H1 (cell line): ENCODE results near the gene ANGEL2. TPM values are rescaled to one million over a fixed set of nuclear protein-coding genes. Genes with fewer than 3 reads are reported as not detected.

Source experiments
- CTCF ChIA-PET: fragments of 300-600 bp; sonication (Branson Sonifier 250); formaldehyde crosslinking; loops from one replicate; lab custom pipeline; 2021; ENCODE audit not compliant: partially characterized antibody; lab: Charles Lee
- POLR2A ChIA-PET: fragments of 300-600 bp; sonication (Branson Sonifier 250); formaldehyde crosslinking; loops from one replicate; lab custom pipeline; 2021; ENCODE audit warnings: inconsistent platforms; ENCODE audit not compliant: partially characterized antibody; lab: Charles Lee
- DNase-seq, 2 experiments: peaks; one replicate each; pipeline versions ENCODE4 v3.0.0 to v3.0.0-alpha.2; 2010 to 2022; ENCODE audit warnings: low spot score in 2 of 2, low read depth in 1 of 2, mixed read lengths in 1 of 2
- FAIRE-seq: peaks from 2 replicates; lab custom pipeline; 2011; peaks lifted over from hg19 to GRCh38; lab: Jason Lieb, UNC
- H2AFZ ChIP-seq: 2 replicates; pipeline ENCODE4 v1.8.1; 2012; ENCODE audit warnings: low read length, inconsistent platforms
- H2AK5ac ChIP-seq: 2 replicates; pipeline ENCODE4 v1.6.1; 2013; ENCODE audit warnings: low read depth, low read length
- H2BK120ac ChIP-seq: replicated peaks from 2 replicates; pipeline ENCODE3; 2013; ENCODE audit warnings: low read depth, low read length, inconsistent platforms
- H2BK12ac ChIP-seq: 2 replicates; pipeline ENCODE4 v1.6.1; 2013; ENCODE audit warnings: low read depth, low read length
- H2BK15ac ChIP-seq: 2 replicates; pipeline ENCODE4 v1.6.1; 2013; ENCODE audit warnings: low read length
- H2BK20ac ChIP-seq: 2 replicates; pipeline ENCODE4 v1.6.1; 2013; ENCODE audit warnings: low read length
- H2BK5ac ChIP-seq: 2 replicates; pipeline ENCODE4 v1.6.1; 2013; ENCODE audit warnings: low read depth, low read length
- H3K14ac ChIP-seq: 2 replicates; pipeline ENCODE4 v1.6.1; 2013; ENCODE audit warnings: inconsistent platforms; ENCODE audit not compliant: insufficient read length
- H3K18ac ChIP-seq: 2 replicates; pipeline ENCODE4 v1.6.1; 2013; ENCODE audit warnings: low read length; ENCODE audit errors: extremely low read depth
- H3K23ac ChIP-seq: 2 replicates; pipeline ENCODE4 v1.6.1; 2013; ENCODE audit warnings: inconsistent platforms; ENCODE audit not compliant: insufficient read length
- H3K23me2 ChIP-seq: 2 replicates; pipeline ENCODE4 v1.6.1; 2013; ENCODE audit warnings: low read depth, low read length
- H3K27ac ChIP-seq: 2 replicates; pipeline ENCODE4 v1.6.1; 2011; ENCODE audit warnings: low read depth, low read length, inconsistent platforms
- H3K27me3 ChIP-seq, 4 experiments: replicated peaks in 1 of 4; 1 replicate in 1 of 4; 2 replicates in 3 of 4; pipeline versions ENCODE4 v1.6.1 to v1.8.1; 2011 to 2013; ENCODE audit warnings: low read length in 3 of 4, mild to moderate bottlenecking in 3 of 4, inconsistent platforms in 2 of 4, mixed read lengths in 2 of 4, moderate library complexity in 1 of 4; ENCODE audit not compliant: control insufficient read depth in 3 of 4, insufficient read depth in 3 of 4; ENCODE audit errors: extremely low read depth in 1 of 4
- H3K36me3 ChIP-seq, 4 experiments: 2 replicates each; pipeline versions ENCODE4 v1.6.1 to v1.8.1; 2011 to 2013; ENCODE audit warnings: mild to moderate bottlenecking in 4 of 4, low read length in 3 of 4, moderate library complexity in 2 of 4, control low read depth in 1 of 4, inconsistent platforms in 1 of 4; ENCODE audit not compliant: insufficient read depth in 4 of 4, control insufficient read depth in 2 of 4
- H3K4ac ChIP-seq: replicated peaks from 2 replicates; pipeline ENCODE3; 2013; ENCODE audit warnings: low read length, low read depth, mixed read lengths, inconsistent platforms; ENCODE audit not compliant: insufficient read length
- H3K4me1 ChIP-seq, 4 experiments: replicated peaks in 1 of 4; 1 replicate in 1 of 4; 2 replicates in 3 of 4; pipeline versions ENCODE4 v1.6.1 to v1.8.1; 2011 to 2013; ENCODE audit warnings: low read length in 3 of 4, inconsistent platforms in 2 of 4, mixed read lengths in 1 of 4; ENCODE audit not compliant: insufficient read depth in 4 of 4, control insufficient read depth in 3 of 4
- H3K4me2 ChIP-seq, 2 experiments: 2 replicates each; pipeline versions ENCODE4 v1.6.1 to v1.8.1; 2011 to 2013; ENCODE audit warnings: low read depth in 2 of 2, low read length in 2 of 2, control low read depth in 1 of 2, inconsistent platforms in 1 of 2, mild to moderate bottlenecking in 1 of 2; ENCODE audit not compliant: insufficient read depth in 1 of 2
- H3K4me3 ChIP-seq, 4 experiments: fragments of 200-600, 300-600 bp in 1 of 4; sonication (generic), shearing (Covaris generic), sonication (Bioruptor Twin) in 1 of 4; 2 replicates each; pipeline versions ENCODE4 v1.5.1 to v1.8.1; 2011 to 2016; ENCODE audit warnings: low read length in 4 of 4, low read depth in 3 of 4, control low read depth in 2 of 4, inconsistent platforms in 2 of 4, mild to moderate bottlenecking in 2 of 4, mixed read lengths in 1 of 4, moderate library complexity in 1 of 4; ENCODE audit not compliant: insufficient read depth in 2 of 4; ENCODE audit errors: extremely low read depth in 1 of 4
- H3K56ac ChIP-seq: replicated peaks from 2 replicates; pipeline ENCODE3; 2013; ENCODE audit warnings: low read depth, mild to moderate bottlenecking, mixed read lengths, low read length, inconsistent platforms; ENCODE audit not compliant: insufficient read length
- H3K79me1 ChIP-seq: 2 replicates; pipeline ENCODE4 v1.6.1; 2013; ENCODE audit warnings: low read depth, low read length, control low read depth
- H3K79me2 ChIP-seq, 2 experiments: 2 replicates each; pipeline versions ENCODE4 v1.6.1 to v1.8.1; 2012 to 2013; ENCODE audit warnings: low read length in 2 of 2, mild to moderate bottlenecking in 2 of 2, inconsistent platforms in 1 of 2; ENCODE audit not compliant: insufficient read depth in 2 of 2, control insufficient read depth in 1 of 2
- H3K9ac ChIP-seq, 4 experiments: replicated peaks in 1 of 4; 1 replicate in 1 of 4; 2 replicates in 3 of 4; pipeline versions ENCODE4 v1.6.1 to v1.8.1; 2011 to 2013; ENCODE audit warnings: low read depth in 3 of 4, low read length in 3 of 4, control low read depth in 2 of 4, mild to moderate bottlenecking in 2 of 4, moderate library complexity in 2 of 4, inconsistent platforms in 1 of 4; ENCODE audit errors: extremely low read depth in 1 of 4
- H3K9me3 ChIP-seq, 2 experiments: 2 replicates each; pipeline versions ENCODE4 v1.6.1 to v1.8.1; 2012 to 2013; ENCODE audit warnings: mild to moderate bottlenecking in 2 of 2, moderate library complexity in 2 of 2, control low read depth in 1 of 2, inconsistent platforms in 1 of 2, low read depth in 1 of 2, low read length in 1 of 2, mixed read lengths in 1 of 2; ENCODE audit not compliant: insufficient read depth in 2 of 2
- H4K20me1 ChIP-seq, 2 experiments: replicated peaks in 1 of 2; 2 replicates each; pipeline versions ENCODE3 to v1.8.1; 2011 to 2013; ENCODE audit warnings: inconsistent platforms in 2 of 2, low read length in 2 of 2, mild to moderate bottlenecking in 1 of 2; ENCODE audit not compliant: insufficient read depth in 2 of 2, control insufficient read depth in 1 of 2
- H4K5ac ChIP-seq: 2 replicates; pipeline ENCODE4 v1.6.1; 2013; ENCODE audit warnings: low read length, low read depth, mixed read lengths, inconsistent platforms; ENCODE audit not compliant: insufficient read length
- H4K8ac ChIP-seq: 2 replicates; pipeline ENCODE4 v1.8.0; 2013; ENCODE audit warnings: mild to moderate bottlenecking, moderate library complexity, low read length, inconsistent platforms; ENCODE audit not compliant: insufficient read depth; ENCODE audit errors: extremely low read depth
- H4K91ac ChIP-seq: replicated peaks from 2 replicates; pipeline ENCODE3; 2013; ENCODE audit warnings: low read length, mixed read lengths, inconsistent platforms; ENCODE audit not compliant: insufficient read length
- BRCA1 ChIP-seq: IDR thresholded peaks from 2 replicates; pipeline ENCODE4 v1.6.1; 2012; ENCODE audit warnings: low read depth, low read length, improper control_type of control experiment
- POLR2A ChIP-seq, 2 experiments: IDR thresholded peaks; 1 replicate in 1 of 2; 2 replicates in 1 of 2; pipeline ENCODE4 v1.6.1; 2011; ENCODE audit warnings: low read depth in 2 of 2, low read length in 2 of 2, mild to moderate bottlenecking in 2 of 2; ENCODE audit errors: control extremely low read depth in 1 of 2
- POLR2AphosphoS5 ChIP-seq: IDR thresholded peaks from 2 replicates; pipeline ENCODE4 v1.6.1; 2011; ENCODE audit warnings: low read depth, low read length
- WGBS, 2 experiments: shearing (Covaris generic) in 1 of 2; methylation state at CpG; one replicate each; pipeline versions ENCODE4 v1.1.6 to v1.1.7; 2013 to 2015; ENCODE audit warnings: low lambda C conversion rate in 2 of 2, mixed read lengths in 2 of 2, inconsistent platforms in 1 of 2, low coverage in 1 of 2, missing lambda C conversion rate in 1 of 2; ENCODE audit not compliant: insufficient replicate concordance in 2 of 2, insufficient coverage in 1 of 2, insufficient read length in 1 of 2; ENCODE audit errors: extremely low coverage in 1 of 2, missing lambda C conversion rate in 1 of 2; 5-methylcytosine and 5-hydroxymethylcytosine counted together
- polyA plus RNA-seq, 7 experiments: library from polyadenylated mRNA; depleted of rRNA in 3 of 7; stranded (reverse) in 5 of 7; unstranded in 2 of 7; fragments of >200 nt in 5 of 7; fragments of 200-250 nt in 2 of 7; gene quantifications; 1 replicate in 5 of 7; 2 replicates in 1 of 7; 4 replicates in 1 of 7; pipeline versions ENCODE4 v1.2.1 to v1.2.3, GENCODE V29; 2011 to 2013; ENCODE audit warnings: missing spikeins in 2 of 7, mixed read lengths in 2 of 7
- total RNA-seq: library from RNA; stranded (reverse); fragmentation: NEBNext Ultra II Directional; extraction: Animal tissue kit (Norgen Biotek cat#: 25700); gene quantifications from 2 replicates; pipeline ENCODE4 v1.2.1, GENCODE V29; 2021

Gene ANGEL2
- total and polyA plus RNA-seq, 2 of the 8 experiments (the other 6 are each of a cell fraction or from before 2014, with no cell fraction given): 18.1 to 39.9 TPM

DNA sequence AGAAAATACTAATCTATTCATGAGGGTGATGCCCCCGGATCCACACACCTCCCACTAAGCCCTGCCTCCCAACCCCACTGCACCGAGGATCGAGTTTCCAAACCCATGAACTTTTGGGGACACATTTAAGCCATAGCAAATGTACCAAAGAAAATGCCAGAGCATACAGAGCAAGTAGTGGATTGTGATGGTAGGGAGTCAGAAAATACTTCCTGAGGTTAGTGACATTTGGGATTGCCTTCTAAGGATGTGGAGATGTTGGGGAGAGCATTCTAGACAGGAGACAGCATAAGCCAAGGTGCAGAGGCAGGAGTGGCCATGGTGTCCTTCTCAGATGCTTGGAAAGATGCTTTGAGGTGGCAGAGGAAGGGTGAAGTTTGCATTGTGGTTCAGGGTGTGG, 32.2 kb downstream of the ANGEL2 start:
- Histone ChIP-seq H3K9me3 (no peaks in the 10 kb centered on the region), H3K9ac (no peak overlapping the region), H3K4me2 (no peak overlapping the region), H3K18ac (no peak overlapping the region), H3K23me2 (no peaks in the 10 kb centered on the region), H2BK20ac (no peak overlapping the region), H4K5ac (no peak overlapping the region), H3K14ac (no peak overlapping the region), H3K56ac (no peak overlapping the region), H2BK15ac (no peak overlapping the region), H4K20me1 (peaks cover 0 to 10% of the 10 kb centered on the region in 2 experiments), H2BK12ac (no peak overlapping the region), H3K4me1 (peaks cover 0 to 8% (median 4%) of the 10 kb centered on the region in 4 experiments), H4K8ac (no peak overlapping the region), H2BK5ac (no peak overlapping the region), H3K27me3 (no peaks in the 10 kb centered on the region), H2AK5ac (no peak overlapping the region), H2BK120ac (no peak overlapping the region), H3K4ac (no peak overlapping the region), H3K79me1 (no peaks in the 10 kb centered on the region; the same call in 1 of the 2 replicates), H3K4me3 (no peak overlapping the region), H4K91ac (no peak overlapping the region), H3K36me3 (peaks cover 26 to 85% (median 49%) of the 10 kb centered on the region in 4 experiments), H3K23ac (no peak overlapping the region), H3K27ac (no peak overlapping the region), H3K79me2 (no peaks in the 10 kb centered on the region), H2AFZ (no peak overlapping the region)
- FAIRE-seq (no peak), DNase-seq (peak in 1 of 2 experiments; percentile 40)
- 89% methylated on average over 3 of the region's 3 CpGs; no CpG with 5 or more reads in 1 of the 2 experiments for WGBS, 2 experiments
- ChIA-PET POLR2A (no interaction called here), CTCF (interaction anchor here (3.9 to 4.1 kb wide), 2 partner anchors 13 to 16 kb away, joined by 18 to 40 read pairs; no protein-coding TSS in a partner anchor)
- TF ChIP-seq POLR2AphosphoS5: peak; percentile 63; the same call in 1 of the 2 replicates
- no peak for TF ChIP-seq BRCA1
- TF ChIP-seq POLR2A (IDR thresholded peaks at IDR 0.05; ENCODE audit: control extremely low read depth in 1 of 2, low read depth in 2 of 2, low read length in 2 of 2): peak; percentile 62 to 74
